Stimulated activated memory B cell treated with anti-CD40 and anti-IgM and Interleukin-4, amounts not matched to agents 10 μg/mL and 1 μg/mL and 100 μg/mL, for 72 hours (primary cell): ENCODE measurements around the gene PDE9A.

ENCODE experiments used
- ATAC-seq: fragments of 150-1000 bp; cut with Tn5 transposase; 2 replicates; pipeline ENCODE4 v1.10.0; 2021
- H3K27ac Mint-ChIP-seq: one replicate; pipeline ENCODE4 v1.8.0; 2022; ENCODE audit warnings: mild to moderate bottlenecking, mixed read lengths
- H3K27me3 Mint-ChIP-seq: one replicate; pipeline ENCODE4 v1.8.0; 2022; ENCODE audit warnings: mixed read lengths
- H3K36me3 Mint-ChIP-seq: one replicate; pipeline ENCODE4 v1.8.0; 2022; ENCODE audit warnings: mixed read lengths
- H3K4me1 Mint-ChIP-seq: one replicate; pipeline ENCODE4 v1.8.0; 2022; ENCODE audit warnings: mixed read lengths
- H3K4me3 Mint-ChIP-seq: one replicate; pipeline ENCODE4 v1.8.0; 2022; ENCODE audit warnings: mild to moderate bottlenecking, moderate library complexity, mixed read lengths
- H3K9me3 Mint-ChIP-seq: one replicate; pipeline ENCODE4 v1.8.0; 2022; ENCODE audit warnings: mixed read lengths

PDE9A gene

DNA sequence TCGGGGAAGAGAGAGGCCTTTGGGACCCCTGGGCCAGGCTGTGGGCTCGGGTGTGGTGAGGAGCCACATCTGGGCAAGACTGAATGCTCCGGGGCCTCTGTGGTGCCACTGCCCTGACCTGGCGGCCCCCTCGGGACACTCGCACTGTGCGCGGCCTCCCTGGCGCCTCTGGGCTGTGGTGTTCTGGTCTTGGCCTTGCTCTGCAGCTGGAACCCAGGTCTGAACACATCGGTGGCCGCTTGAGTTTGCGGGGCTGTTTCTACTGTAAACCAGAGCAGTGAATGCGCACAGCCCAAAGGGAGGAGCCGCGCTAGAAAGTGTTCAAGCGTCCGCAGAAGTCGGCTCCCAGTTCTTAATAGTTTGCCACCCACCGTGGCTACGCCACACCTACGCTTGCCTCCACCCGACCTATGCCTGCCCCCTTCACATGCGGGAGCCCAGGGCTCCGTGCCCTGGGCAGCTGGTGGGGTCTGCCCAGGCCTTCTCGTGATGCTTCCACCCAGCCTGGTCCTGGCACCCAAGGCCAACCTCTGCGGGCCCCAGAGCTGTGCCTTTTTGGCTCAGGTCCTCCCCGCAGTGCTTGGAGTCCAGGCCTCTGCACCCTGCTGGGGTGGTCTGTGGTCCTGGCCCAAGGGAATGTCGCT lies 4.4 kb downstream of the PDE9A start:
- peaks cover 53% of the 10 kb centered on the region for H3K4me1 Mint-ChIP-seq
- H3K36me3 Mint-ChIP-seq: no peaks in the 10 kb centered on the region
- peak overlapping the region; percentile 77 for H3K27ac Mint-ChIP-seq
- no peaks in the 10 kb centered on the region for H3K9me3 Mint-ChIP-seq
- peak overlapping the region; percentile 71 for H3K4me3 Mint-ChIP-seq
- ATAC-seq: no peak
- peaks cover 52% of the 10 kb centered on the region for H3K27me3 Mint-ChIP-seq

DNA sequence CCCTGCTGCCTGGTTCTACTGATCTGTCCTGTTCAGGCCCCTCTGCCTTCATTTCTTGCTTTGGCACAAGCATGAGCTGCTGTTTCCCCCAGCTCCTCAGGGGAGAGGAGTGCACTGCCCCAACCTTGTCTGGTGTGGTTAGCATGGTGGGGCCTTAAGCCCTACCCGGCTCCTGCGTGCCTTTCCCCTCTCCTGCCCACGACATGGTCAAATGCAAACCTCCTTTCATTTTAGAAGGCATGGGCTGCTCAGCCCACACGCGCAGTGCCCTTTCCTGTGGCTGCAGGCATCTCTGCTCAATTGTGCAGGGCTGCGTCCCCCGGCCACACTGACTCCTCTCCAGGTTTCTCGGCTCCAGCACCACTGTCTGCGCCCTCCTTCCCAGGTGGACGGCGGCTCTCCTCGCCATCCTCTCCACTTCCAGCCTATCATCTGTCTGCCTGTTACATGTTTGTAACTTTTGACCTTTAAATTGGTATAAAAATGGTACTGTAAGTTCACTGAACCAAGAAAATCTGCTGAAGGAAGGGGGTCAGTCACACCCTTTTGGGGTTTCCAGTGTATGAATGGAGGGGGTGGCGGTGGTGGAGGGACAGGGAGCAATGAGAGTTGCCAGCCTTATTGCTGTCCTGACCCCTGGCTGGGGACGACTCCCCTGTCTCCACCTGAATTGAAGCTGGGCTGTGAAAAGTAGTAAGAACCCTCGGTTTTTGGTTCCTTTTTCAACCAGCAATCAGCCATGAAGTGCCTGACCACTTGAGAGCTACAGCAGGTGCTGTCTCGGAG lies 5.1 kb downstream of the PDE9A start:
- Mint-ChIP-seq H3K27me3 (peaks cover 45% of the 10 kb centered on the region), H3K9me3 (no peaks in the 10 kb centered on the region), H3K4me3 (peak overlapping the region; percentile 71), H3K36me3 (no peaks in the 10 kb centered on the region), H3K4me1 (peaks cover 46% of the 10 kb centered on the region), H3K27ac (peak overlapping the region; percentile 77)
- ATAC-seq: peak; percentile 74

DNA sequence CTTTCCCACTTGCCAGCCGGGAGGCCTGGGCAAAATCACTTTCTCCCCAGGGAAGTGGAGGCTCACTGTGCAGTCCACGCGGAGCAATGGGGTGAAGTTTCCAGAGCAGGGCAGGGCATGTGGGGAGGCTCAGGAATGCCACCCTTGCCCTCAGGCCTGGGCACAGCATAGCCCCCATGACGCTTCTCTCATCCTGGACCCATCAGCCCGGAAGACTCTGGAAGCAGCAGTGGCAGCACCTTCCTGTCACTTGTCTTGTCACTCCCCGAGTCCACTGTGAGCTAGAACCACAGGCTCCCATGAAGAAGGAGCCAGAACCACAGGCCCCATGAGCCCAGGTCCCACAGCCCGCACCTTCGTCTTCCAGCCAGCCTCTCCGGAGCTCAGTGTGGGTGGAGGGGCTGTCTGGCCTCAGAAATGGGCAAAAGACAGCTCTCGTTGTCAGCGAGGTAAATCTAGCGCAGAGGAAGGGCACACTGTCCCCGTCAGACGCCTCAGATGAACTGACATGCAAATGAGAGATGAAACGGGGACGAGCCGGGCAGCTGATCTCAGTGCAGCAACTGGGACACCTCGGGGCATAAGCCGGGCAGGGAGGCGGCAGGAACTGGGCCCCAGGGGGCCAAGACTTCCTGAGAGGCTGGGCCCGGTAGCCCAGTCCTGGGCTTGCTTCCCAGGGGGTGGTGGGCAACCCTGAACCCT lies 6.1 kb downstream of the PDE9A start:
- Mint-ChIP-seq H3K9me3 (no peaks in the 10 kb centered on the region), H3K36me3 (no peaks in the 10 kb centered on the region), H3K27me3 (peaks cover 42% of the 10 kb centered on the region), H3K4me1 (peaks cover 43% of the 10 kb centered on the region), H3K27ac (peak overlapping the region; percentile 77), H3K4me3 (peak overlapping the region; percentile 33)
- ATAC-seq: peak; percentile 76

DNA sequence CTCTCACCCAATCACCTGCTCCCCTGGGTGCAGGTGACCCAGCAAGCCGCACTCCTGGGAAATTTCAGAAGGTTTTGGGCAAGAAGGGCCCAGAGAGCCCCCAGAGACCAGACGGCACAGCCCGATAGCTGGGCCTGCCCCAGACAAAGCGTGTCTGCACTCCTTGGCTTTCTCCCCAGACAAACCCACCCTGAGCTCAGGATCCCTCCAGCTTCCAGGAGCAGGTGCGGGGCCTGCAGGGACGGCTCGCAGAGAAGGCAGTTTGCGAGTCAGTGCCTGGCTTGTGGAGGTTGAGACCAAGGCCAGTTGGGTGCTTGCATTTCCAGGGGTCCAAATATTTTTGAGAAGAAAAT lies 6.7 kb downstream of the PDE9A start:
- Mint-ChIP-seq H3K4me1 (peaks cover 38% of the 10 kb centered on the region), H3K36me3 (no peaks in the 10 kb centered on the region), H3K27ac (no peak overlapping the region), H3K9me3 (no peaks in the 10 kb centered on the region), H3K4me3 (no peak overlapping the region), H3K27me3 (peaks cover 37% of the 10 kb centered on the region)
- ATAC-seq: peak; percentile 21

- no peak overlapping the region for H3K27ac Mint-ChIP-seq
- H3K27me3 Mint-ChIP-seq: peaks cover 19% of the 10 kb centered on the region
- ATAC-seq: no peak
- no peak overlapping the region for H3K4me3 Mint-ChIP-seq
- peaks cover 29% of the 10 kb centered on the region for H3K4me1 Mint-ChIP-seq
- H3K9me3 Mint-ChIP-seq: no peaks in the 10 kb centered on the region
- H3K36me3 Mint-ChIP-seq: no peaks in the 10 kb centered on the region
Measured at GRCh38 chr21:42661688-42662429, 8.4 kb downstream of the PDE9A start.

DNA sequence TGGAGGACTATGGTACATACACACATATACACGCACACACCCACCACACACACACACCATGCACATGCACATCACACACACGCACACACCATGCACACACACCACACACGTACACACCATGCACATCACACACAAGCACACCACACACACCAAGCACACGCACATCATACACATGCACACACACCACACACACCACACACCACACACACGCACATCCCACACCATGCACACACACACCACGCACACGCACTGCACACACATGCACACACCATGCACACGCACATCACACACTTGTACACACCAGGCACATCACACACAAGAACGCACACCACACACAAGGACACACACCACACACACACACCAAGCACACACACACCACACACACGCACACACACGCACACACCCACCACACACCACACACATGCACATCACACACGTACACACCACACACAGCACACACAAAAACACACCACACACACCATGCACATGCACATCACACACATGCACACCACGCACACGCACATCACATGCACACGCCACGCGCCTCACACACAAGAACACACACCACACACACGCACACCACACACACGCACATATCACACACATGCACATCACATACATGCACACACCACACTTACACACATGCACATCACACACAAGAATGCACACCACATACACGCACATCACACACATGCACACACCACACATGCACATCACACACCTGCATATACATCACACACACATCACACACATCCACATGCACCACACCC lies 9.2 kb downstream of the PDE9A start:
- Mint-ChIP-seq H3K4me1 (peaks cover 29% of the 10 kb centered on the region), H3K36me3 (no peaks in the 10 kb centered on the region), H3K4me3 (no peak overlapping the region), H3K9me3 (no peaks in the 10 kb centered on the region), H3K27me3 (peaks cover 12% of the 10 kb centered on the region), H3K27ac (no peak overlapping the region)
- no peak for ATAC-seq

- no peak for ATAC-seq
- peaks cover 24% of the 10 kb centered on the region for H3K4me1 Mint-ChIP-seq
- peaks cover 7% of the 10 kb centered on the region for H3K27me3 Mint-ChIP-seq
- no peak overlapping the region for H3K4me3 Mint-ChIP-seq
- no peak overlapping the region for H3K27ac Mint-ChIP-seq
- no peaks in the 10 kb centered on the region for H3K36me3 Mint-ChIP-seq
- no peaks in the 10 kb centered on the region for H3K9me3 Mint-ChIP-seq
Measured at GRCh38 chr21:42663200-42663750, 9.9 kb downstream of the PDE9A start.

DNA sequence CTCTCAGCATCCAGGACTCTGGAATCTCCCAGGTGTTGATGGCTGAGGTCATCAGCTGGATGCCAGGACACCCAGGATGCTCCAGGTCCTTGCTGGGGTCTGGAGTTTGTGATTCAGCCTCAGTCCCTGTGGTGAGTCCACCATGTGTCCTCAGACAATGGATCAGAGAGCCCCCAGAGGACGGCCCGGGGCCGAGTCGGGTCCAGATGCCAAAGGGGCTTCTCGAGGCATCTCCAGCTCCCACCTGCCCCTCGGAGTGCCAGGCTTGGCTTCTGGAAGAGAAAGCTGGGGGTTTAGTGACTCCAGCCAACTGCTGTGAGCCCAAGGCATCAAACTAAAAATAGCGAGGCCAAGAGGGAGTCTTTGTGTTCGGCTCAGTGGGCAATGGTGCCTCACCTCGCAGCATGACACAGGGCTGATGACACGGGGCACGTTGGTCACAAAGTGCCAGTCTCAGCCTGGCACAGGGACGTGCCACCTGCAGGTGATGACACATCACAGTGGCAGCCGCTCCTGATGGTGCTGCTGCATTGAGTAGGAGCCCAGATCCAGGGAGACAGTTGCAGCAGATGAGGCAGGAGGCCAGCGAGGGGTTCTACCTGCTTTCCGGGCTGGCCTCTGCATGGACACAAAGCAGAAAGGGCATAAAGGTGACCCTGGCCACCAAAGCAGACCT lies 10.6 kb downstream of the PDE9A start:
- no peak overlapping the region for H3K27ac Mint-ChIP-seq
- peaks cover 17% of the 10 kb centered on the region for H3K4me1 Mint-ChIP-seq
- no peak for ATAC-seq
- peaks cover under 1% of the 10 kb centered on the region for H3K27me3 Mint-ChIP-seq
- H3K4me3 Mint-ChIP-seq: no peak overlapping the region
- no peaks in the 10 kb centered on the region for H3K36me3 Mint-ChIP-seq
- no peaks in the 10 kb centered on the region for H3K9me3 Mint-ChIP-seq

DNA sequence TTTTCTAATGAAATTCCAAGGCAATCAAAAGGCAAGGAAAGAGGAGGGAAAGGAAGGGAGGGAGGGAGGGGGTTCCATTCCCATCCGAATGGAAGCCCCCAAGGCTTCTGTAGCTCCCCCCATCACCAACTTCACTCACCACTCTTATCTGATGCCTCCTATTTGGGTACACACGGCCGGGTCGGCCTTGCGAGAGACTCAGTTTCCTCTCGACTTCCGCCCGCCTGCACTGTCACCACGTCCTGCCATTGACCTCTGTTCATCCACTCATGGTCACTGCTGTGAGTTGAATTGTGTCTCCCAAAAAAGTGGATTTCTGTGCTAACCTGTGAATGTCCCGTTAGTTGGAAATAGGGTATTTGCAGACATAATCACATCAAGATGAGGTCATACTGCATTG lies 11.2 kb downstream of the PDE9A start:
- H3K9me3 Mint-ChIP-seq: no peaks in the 10 kb centered on the region
- no peak overlapping the region for H3K27ac Mint-ChIP-seq
- ATAC-seq: no peak
- H3K4me1 Mint-ChIP-seq: peaks cover 11% of the 10 kb centered on the region
- H3K36me3 Mint-ChIP-seq: no peaks in the 10 kb centered on the region
- no peaks in the 10 kb centered on the region for H3K27me3 Mint-ChIP-seq
- H3K4me3 Mint-ChIP-seq: no peak overlapping the region

- no peaks in the 10 kb centered on the region for H3K9me3 Mint-ChIP-seq
- ATAC-seq: no peak
- H3K27me3 Mint-ChIP-seq: no peaks in the 10 kb centered on the region
- peaks cover 9% of the 10 kb centered on the region for H3K4me1 Mint-ChIP-seq
- no peak overlapping the region for H3K4me3 Mint-ChIP-seq
- H3K27ac Mint-ChIP-seq: no peak overlapping the region
- H3K36me3 Mint-ChIP-seq: no peaks in the 10 kb centered on the region
Measured at GRCh38 chr21:42665026-42665425, 11.6 kb downstream of the PDE9A start.

DNA sequence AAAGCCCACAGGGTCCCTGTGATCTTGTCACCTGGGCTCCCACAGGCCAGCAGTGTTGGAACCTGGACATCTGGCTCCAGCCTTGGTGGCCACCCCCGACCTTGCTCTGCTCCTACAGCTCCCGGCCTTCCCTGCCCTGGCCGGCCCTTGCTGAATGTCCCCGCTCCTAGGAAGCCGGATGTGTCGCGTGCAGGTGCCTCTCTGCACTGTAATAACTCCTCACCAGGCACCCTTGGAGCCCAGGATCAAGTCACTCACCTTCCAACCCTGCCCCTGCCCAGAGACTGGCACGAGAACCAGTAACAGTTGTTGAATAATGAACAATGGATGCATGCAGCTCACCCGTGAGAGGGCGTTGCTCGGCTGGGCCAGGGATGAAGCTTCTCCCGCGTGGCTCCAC lies 12.1 kb downstream of the PDE9A start:
- H3K9me3 Mint-ChIP-seq: no peaks in the 10 kb centered on the region
- H3K4me1 Mint-ChIP-seq: peaks cover 9% of the 10 kb centered on the region
- no peak overlapping the region for H3K4me3 Mint-ChIP-seq
- no peak for ATAC-seq
- H3K27ac Mint-ChIP-seq: no peak overlapping the region
- no peaks in the 10 kb centered on the region for H3K27me3 Mint-ChIP-seq
- H3K36me3 Mint-ChIP-seq: no peaks in the 10 kb centered on the region

DNA sequence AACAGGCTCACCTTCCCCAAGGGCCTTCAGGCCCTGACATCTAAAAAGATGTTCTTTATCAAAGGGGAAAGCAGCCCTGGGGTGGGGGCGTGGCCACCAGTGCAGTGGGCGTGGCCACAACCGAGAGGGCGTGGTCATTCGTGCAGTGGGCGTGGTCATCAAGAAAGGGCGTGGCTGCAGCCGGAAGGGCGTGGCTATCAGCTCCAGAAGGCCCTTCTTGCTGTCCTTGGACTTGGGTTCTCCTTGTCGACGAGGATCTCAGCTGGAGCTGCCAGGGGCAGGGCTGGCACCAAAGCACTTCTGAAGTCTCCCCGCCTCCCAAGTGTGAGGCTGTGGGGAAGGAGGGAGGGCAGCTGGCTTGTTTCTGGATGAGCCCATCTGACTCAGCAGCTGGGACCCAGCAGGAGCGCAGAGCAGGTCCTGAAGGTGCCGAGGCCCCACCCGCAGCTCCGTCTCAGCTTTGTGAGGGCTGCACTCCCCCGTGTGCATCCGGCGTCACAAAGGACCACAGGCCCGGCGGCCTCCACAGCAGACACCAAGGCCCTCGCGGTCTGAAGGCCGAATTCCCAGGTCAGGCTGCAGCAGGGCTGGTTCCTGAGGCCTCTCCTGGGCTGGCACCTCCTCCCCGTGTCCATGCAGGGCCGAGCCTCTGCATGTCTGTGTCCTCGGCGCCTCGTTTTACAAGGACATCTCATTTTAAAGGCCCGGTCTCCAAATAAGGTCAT lies 12.8 kb downstream of the PDE9A start:
- Mint-ChIP-seq H3K9me3 (no peaks in the 10 kb centered on the region), H3K4me1 (peaks cover 7% of the 10 kb centered on the region), H3K27me3 (no peaks in the 10 kb centered on the region), H3K36me3 (no peaks in the 10 kb centered on the region), H3K27ac (no peak overlapping the region), H3K4me3 (no peak overlapping the region)
- ATAC-seq: no peak

DNA sequence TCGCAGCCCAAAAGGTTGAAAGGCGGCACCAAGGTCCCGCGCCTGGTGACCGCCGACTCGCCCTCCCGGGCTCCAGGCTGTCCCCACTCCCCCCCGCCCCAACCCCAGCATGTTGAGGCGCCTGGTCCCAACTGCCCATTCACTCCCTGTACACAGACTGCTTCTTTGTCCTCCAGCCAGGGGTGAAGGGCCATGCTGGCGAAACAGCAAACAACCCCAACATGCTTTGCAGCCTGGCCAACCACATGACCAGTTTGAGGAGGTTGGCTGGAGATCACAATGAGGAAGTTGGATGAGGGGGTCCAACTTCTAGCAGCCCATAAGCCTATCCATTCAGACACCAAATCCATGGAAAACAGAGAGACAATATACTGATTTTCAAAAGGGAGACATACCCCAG lies 13.5 kb downstream of the PDE9A start:
- Mint-ChIP-seq H3K4me3 (no peak overlapping the region), H3K36me3 (no peaks in the 10 kb centered on the region), H3K27ac (no peak overlapping the region), H3K9me3 (no peaks in the 10 kb centered on the region), H3K4me1 (no peaks in the 10 kb centered on the region), H3K27me3 (no peaks in the 10 kb centered on the region)
- ATAC-seq: no peak
